Measurements from ENCODE around the gene MRPL44.

MRPL44 gene

DNA sequence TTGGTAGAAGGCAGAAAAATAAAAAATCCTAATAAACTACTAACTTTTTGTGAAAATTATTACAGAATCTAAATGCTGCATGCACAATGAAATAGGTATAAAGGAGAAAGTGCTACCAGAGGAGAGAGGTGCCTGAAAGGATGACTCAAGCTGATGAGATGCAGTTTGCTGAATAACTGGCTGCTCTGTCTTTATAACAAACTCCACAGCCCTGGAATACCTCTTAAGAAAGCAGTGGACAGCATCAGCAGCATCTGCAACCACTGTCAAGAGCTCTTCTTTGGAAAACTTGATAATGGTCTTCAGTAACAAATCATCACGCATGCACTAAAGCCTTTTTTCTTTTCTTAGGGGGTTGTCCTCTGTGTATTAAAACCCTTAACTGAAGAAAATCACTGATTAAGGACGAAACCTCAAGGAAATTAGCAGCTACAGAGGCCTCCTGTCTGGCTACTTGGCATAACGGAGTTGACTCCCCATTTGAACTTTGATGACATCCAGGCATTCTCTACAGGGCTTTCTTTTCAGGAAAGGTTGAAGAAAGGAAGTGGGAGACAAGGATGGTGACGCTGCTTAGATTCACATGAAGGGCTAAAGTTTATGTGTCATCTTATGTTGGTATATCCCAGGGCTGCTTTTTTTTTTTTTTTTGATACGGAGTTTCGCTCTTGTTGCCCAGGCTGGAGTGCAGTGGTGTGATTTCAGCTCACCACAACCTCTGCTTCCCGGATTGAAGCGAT is 40.9 kb upstream of the MRPL44 start:
- no peak overlapping the region for H3K4me3 ChIP-seq (ENCODE audit: low read depth, low read length)
- TF ChIP-seq, protein P1, sequence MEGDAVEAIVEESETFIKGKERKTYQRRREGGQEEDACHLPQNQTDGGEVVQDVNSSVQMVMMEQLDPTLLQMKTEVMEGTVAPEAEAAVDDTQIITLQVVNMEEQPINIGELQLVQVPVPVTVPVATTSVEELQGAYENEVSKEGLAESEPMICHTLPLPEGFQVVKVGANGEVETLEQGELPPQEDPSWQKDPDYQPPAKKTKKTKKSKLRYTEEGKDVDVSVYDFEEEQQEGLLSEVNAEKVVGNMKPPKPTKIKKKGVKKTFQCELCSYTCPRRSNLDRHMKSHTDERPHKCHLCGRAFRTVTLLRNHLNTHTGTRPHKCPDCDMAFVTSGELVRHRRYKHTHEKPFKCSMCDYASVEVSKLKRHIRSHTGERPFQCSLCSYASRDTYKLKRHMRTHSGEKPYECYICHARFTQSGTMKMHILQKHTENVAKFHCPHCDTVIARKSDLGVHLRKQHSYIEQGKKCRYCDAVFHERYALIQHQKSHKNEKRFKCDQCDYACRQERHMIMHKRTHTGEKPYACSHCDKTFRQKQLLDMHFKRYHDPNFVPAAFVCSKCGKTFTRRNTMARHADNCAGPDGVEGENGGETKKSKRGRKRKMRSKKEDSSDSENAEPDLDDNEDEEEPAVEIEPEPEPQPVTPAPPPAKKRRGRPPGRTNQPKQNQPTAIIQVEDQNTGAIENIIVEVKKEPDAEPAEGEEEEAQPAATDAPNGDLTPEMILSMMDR (IDR thresholded peaks at IDR 0.05; ENCODE audit: low read depth, low read length): no peak
- no peaks in the 10 kb centered on the region for H3K27me3 ChIP-seq
- DNase-seq: no peak
- H3K36me3 ChIP-seq: no peaks in the 10 kb centered on the region; the same call in 1 of the 2 replicates
- no peaks in the 10 kb centered on the region for H3K9me3 ChIP-seq
- no peaks in the 10 kb centered on the region for H3K4me1 ChIP-seq

DNA sequence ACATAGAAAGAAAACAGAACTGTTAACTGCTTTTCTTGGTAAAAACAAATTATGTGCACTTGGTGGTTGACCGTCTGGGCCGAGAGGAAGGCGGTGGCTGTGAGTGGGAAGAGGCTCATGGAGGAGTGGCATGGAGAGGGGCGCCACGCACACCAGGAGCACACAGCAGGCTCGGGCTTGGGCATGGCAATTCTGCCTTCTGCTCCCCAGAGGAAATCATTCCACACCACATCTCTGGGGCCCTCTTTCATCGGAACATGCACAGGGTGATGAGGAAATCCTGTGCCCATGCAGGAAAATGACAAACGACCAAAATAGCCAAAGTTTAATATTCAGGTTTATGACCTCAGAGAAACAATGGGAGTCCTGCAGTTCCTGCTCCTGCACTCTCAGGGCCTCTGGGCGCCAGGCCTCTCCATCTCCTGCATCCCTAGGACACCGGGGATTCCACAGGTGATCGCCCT is 38.6 kb upstream of the MRPL44 start:
- TF ChIP-seq, protein P1 (IDR thresholded peaks at IDR 0.05; ENCODE audit: low read depth, low read length): no peak
- H3K27me3 ChIP-seq: no peaks in the 10 kb centered on the region
- no peaks in the 10 kb centered on the region; the same call in 1 of the 2 replicates for H3K36me3 ChIP-seq
- no peaks in the 10 kb centered on the region for H3K9me3 ChIP-seq
- no peak for DNase-seq
- H3K4me3 ChIP-seq (ENCODE audit: low read depth, low read length): no peak overlapping the region
- no peaks in the 10 kb centered on the region for H3K4me1 ChIP-seq

DNA sequence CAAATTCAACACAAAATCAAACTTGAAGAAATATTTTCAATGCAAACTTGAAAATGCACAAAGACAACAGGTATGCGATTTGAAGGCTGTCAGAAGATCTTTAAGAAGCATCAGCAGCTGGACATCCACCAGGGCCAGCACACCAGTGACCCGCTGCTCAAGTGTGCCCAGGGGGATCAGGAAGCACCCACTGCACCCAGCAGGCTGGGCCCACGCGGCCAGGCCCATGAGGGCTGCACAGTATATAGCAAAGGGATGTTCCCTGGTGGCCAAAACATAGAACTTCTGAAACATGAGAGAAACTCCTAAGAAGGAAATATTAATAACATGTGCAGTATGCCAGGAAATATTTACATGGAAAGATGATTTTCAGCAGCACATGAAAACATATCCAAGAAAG is 37.2 kb upstream of the MRPL44 start:
- Histone ChIP-seq H3K4me1 (no peaks in the 10 kb centered on the region), H3K9me3 (no peaks in the 10 kb centered on the region), H3K4me3 (ENCODE audit: low read depth, low read length) (no peak overlapping the region), H3K36me3 (no peaks in the 10 kb centered on the region; the same call in 1 of the 2 replicates), H3K27me3 (no peaks in the 10 kb centered on the region)
- no peak for DNase-seq
- TF ChIP-seq, protein P1 (IDR thresholded peaks at IDR 0.05; ENCODE audit: low read depth, low read length): no peak

DNA sequence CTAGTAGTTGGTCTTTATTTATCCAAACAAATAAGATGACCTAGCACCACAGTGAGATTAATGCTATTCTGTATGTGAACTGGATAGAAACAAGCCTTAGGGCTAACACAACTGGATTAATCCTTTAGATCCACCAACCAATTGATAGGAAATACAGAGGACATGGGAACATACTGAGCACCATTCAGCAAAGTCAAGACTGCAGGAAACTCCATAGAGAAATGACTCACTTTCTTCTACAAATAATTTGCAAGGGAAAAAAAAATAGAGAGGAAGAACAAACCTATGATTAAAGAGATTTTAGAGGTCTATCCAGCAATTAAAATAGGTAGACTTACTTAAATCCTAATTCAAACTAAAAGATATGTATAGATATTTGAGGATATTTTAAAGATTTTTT is 36.1 kb upstream of the MRPL44 start:
- no peak overlapping the region for H3K4me3 ChIP-seq (ENCODE audit: low read depth, low read length)
- no peaks in the 10 kb centered on the region for H3K9me3 ChIP-seq
- DNase-seq: no peak
- H3K27me3 ChIP-seq: no peaks in the 10 kb centered on the region
- no peaks in the 10 kb centered on the region for H3K4me1 ChIP-seq
- no peaks in the 10 kb centered on the region; the same call in 1 of the 2 replicates for H3K36me3 ChIP-seq
- TF ChIP-seq, protein P1 (IDR thresholded peaks at IDR 0.05; ENCODE audit: low read depth, low read length): no peak

DNA sequence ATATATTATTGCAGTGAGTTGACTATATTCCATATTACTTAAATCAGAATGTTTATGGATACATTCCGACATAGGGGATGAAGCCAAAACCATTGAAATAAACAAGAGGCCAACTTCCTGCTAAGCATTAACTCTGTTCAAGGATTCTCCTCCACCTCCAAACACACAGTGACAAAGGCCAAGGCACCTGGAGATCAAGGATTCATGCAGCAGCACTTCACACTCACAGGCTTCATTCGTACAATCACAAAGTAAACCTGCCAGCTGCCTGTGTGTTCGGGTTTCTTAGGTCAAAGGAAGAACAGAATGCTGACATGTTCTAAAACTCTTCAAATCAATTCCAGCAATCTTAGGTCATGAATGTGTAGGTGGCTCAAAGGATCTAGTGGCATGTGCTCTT is 35.0 kb upstream of the MRPL44 start:
- no peak for DNase-seq
- H3K4me1 ChIP-seq: no peaks in the 10 kb centered on the region
- no peaks in the 10 kb centered on the region for H3K36me3 ChIP-seq
- H3K9me3 ChIP-seq: no peaks in the 10 kb centered on the region
- H3K27me3 ChIP-seq: no peaks in the 10 kb centered on the region
- TF ChIP-seq, protein P1 (IDR thresholded peaks at IDR 0.05; ENCODE audit: low read depth, low read length): no peak
- no peak overlapping the region for H3K4me3 ChIP-seq (ENCODE audit: low read depth, low read length)

DNA sequence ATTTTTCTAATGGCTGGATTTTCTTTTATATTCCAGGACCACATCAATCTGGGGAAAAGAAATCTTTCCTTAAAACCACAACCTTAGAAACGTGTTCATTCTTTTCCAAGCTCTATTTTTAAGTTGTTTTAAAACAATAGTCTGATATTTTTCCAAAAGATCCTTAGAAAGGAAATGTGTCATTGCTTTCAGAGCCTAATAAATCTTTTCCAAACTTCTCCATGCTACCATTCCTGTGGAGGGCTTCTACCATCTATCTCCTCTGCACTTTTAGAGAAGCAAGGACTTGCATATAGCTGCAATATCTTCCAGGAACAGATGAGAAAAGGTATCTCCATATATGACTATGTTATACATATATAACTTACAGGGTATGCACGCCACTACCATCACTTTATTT is 33.3 kb upstream of the MRPL44 start:
- Histone ChIP-seq H3K4me1 (no peaks in the 10 kb centered on the region), H3K9me3 (no peaks in the 10 kb centered on the region), H3K27me3 (no peaks in the 10 kb centered on the region), H3K36me3 (no peaks in the 10 kb centered on the region), H3K4me3 (ENCODE audit: low read depth, low read length) (no peak overlapping the region)
- DNase-seq: no peak
- TF ChIP-seq, protein P1 (IDR thresholded peaks at IDR 0.05; ENCODE audit: low read depth, low read length): no peak

All from BE2C (cell line).